ENCODE results near the gene PPP2CA. TPM values are rescaled to one million over a fixed set of nuclear protein-coding genes. Genes with fewer than 3 reads are reported as not detected.

Gene PPP2CA
- total RNA-seq, 1 donor from 2014 or later = 193 TPM

- H3K27ac Mint-ChIP-seq (ENCODE audit: unreplicated experiment) = peak overlapping the region; percentile 99
- H3K27me3 Mint-ChIP-seq (ENCODE audit: unreplicated experiment) = peaks cover 1% of the 10 kb centered on the region
- no peaks in the 10 kb centered on the region for H3K36me3 Mint-ChIP-seq (ENCODE audit: unreplicated experiment)
- TF ChIP-seq CTCF (IDR thresholded peaks at IDR 0.05; ENCODE audit: partially characterized antibody, unreplicated experiment) = no peak
- H3K4me3 Mint-ChIP-seq (ENCODE audit: unreplicated experiment) = peak overlapping the region; percentile 94
- peaks cover 4% of the 10 kb centered on the region for H3K9me3 Mint-ChIP-seq (ENCODE audit: unreplicated experiment)
- no peak for DNase-seq
- peaks cover 8% of the 10 kb centered on the region for H3K4me1 Mint-ChIP-seq (ENCODE audit: low read depth, unreplicated experiment)
Observed at GRCh38 chr5:134178096-134178419, 47.8 kb downstream of the PPP2CA start.

- Mint-ChIP-seq H3K27me3 (ENCODE audit: unreplicated experiment) (peaks cover 3% of the 10 kb centered on the region), H3K9me3 (ENCODE audit: unreplicated experiment) (peaks cover 4% of the 10 kb centered on the region), H3K36me3 (ENCODE audit: unreplicated experiment) (no peaks in the 10 kb centered on the region), H3K27ac (ENCODE audit: unreplicated experiment) (peak overlapping the region; percentile 99), H3K4me3 (ENCODE audit: unreplicated experiment) (peak overlapping the region; percentile 94), H3K4me1 (ENCODE audit: low read depth, unreplicated experiment) (peaks cover 8% of the 10 kb centered on the region)
- no peak for DNase-seq
- TF ChIP-seq CTCF (IDR thresholded peaks at IDR 0.05; ENCODE audit: partially characterized antibody, unreplicated experiment) = no peak
Observed at GRCh38 chr5:134177369-134178095, 48.3 kb downstream of the PPP2CA start.

DNA sequence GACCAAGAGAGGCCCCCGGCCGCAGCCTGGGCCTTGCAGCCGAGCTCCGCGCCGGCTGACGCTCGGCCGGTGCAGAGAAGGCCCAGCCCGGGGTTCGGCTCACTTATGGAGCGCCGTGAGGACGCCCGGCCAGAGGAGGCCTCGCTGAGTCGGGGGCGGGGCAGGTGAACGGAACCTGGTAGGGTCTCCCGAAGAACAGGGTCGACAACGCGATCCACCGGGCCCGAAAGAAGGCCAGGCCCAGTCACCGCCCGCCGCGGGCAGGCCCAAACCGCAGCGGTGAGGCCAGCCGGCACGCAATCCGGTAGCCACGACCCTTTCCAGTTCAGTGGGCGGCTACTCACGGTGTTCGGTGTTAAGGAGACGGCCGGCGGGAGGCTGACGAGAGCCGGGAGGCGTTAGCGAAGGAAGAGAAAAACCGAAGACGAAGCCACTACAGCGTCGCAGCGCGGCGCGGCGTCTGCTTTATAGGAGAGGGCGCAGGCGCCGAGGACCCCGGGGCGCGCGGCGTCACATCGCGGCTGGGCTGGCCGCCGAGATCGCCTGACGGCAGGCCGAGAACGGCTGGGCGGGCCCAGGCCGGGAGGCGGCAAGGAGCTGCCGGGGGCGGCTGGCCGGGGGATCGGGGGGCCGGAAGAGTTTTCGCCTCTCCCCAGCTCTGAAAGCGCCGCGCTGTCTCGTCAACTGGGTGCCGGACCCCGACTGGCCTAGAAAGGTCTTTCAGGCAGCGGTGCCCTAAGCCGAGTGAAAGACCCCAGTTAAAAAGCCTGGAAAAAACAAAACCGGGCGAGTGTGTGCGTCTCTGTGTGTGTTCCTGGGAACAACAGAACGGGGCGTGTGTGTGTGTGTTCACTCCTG is 49.1 kb downstream of the PPP2CA start, which contains the start of gene SKP1:
Gene SKP1, minus strand, starts transcription at position 440 of the 858 bp plus-strand sequence. CDS start 2,928 bp downstream, outside the sequence.
- DNase-seq = peak; percentile 85
- no peak for TF ChIP-seq CTCF (IDR thresholded peaks at IDR 0.05; ENCODE audit: partially characterized antibody, unreplicated experiment)
- peaks cover 8% of the 10 kb centered on the region for H3K4me1 Mint-ChIP-seq (ENCODE audit: low read depth, unreplicated experiment)

GRCh38 chr5:134175921-134176510 is 49.9 kb downstream of the PPP2CA start:
- H3K4me3 Mint-ChIP-seq (ENCODE audit: unreplicated experiment) = peak overlapping the region; percentile 97
- DNase-seq = no peak
- peaks cover 4% of the 10 kb centered on the region for H3K9me3 Mint-ChIP-seq (ENCODE audit: unreplicated experiment)
- TF ChIP-seq CTCF (IDR thresholded peaks at IDR 0.05; ENCODE audit: partially characterized antibody, unreplicated experiment) = no peak
- peak overlapping the region; percentile 94 for H3K27ac Mint-ChIP-seq (ENCODE audit: unreplicated experiment)
- peaks cover 4% of the 10 kb centered on the region for H3K27me3 Mint-ChIP-seq (ENCODE audit: unreplicated experiment)
- H3K36me3 Mint-ChIP-seq (ENCODE audit: unreplicated experiment) = peaks cover 4% of the 10 kb centered on the region
- peaks cover 8% of the 10 kb centered on the region for H3K4me1 Mint-ChIP-seq (ENCODE audit: low read depth, unreplicated experiment)

More for the DNA sequence above, 49.1 kb downstream of the PPP2CA start, which contains the start of gene SKP1:
- peaks cover 4% of the 10 kb centered on the region for H3K9me3 Mint-ChIP-seq (ENCODE audit: unreplicated experiment)
- H3K4me3 Mint-ChIP-seq (ENCODE audit: unreplicated experiment) = peak within 1 kb of the TSS; percentile 97
- peaks cover 4% of the 10 kb centered on the region for H3K27me3 Mint-ChIP-seq (ENCODE audit: unreplicated experiment)
- H3K27ac Mint-ChIP-seq (ENCODE audit: unreplicated experiment) = peak within 1 kb of the TSS; percentile 99
- H3K36me3 Mint-ChIP-seq (ENCODE audit: unreplicated experiment) = peaks cover 4% of the 10 kb centered on the region

Measured in glutamatergic neuron (in vitro differentiated cells).